ENCODE results near the gene NET1.

NET1 gene

GRCh38 chr10:5449227-5449626, 36.9 kb downstream of the NET1 start:
- Histone ChIP-seq H3K4me1 (ENCODE audit: insufficient read depth, low read length, severe bottlenecking) (peaks cover 21% of the 10 kb centered on the region), H3K4me3 (ENCODE audit: low read depth, low read length, poor library complexity, severe bottlenecking) (no peak overlapping the region), H3K9me3 (ENCODE audit: low read length) (no peaks in the 10 kb centered on the region), H3K36me3 (ENCODE audit: insufficient read depth, low read length) (peaks cover 27% of the 10 kb centered on the region), H4K20me1 (ENCODE audit: insufficient read depth, low read length) (no peaks in the 10 kb centered on the region), H3K79me2 (ENCODE audit: insufficient read depth, low read length) (no peaks in the 10 kb centered on the region), H3F3A (ENCODE audit: insufficient read depth, low read length) (peaks cover 4% of the 10 kb centered on the region; the same call in 1 of the 2 replicates), H3K9ac (ENCODE audit: low read length) (no peak overlapping the region), H3K9me2 (ENCODE audit: low read depth, low read length) (no peaks in the 10 kb centered on the region), H3K27me3 (ENCODE audit: insufficient read depth, low read length) (no peaks in the 10 kb centered on the region), H3K4me2 (ENCODE audit: low read length) (no peak overlapping the region), H3K27ac (ENCODE audit: low read depth, low read length, poor library complexity, severe bottlenecking) (no peak overlapping the region), H2AFZ (ENCODE audit: low read length) (no peak overlapping the region)
- TF ChIP-seq CTCF (IDR thresholded peaks at IDR 0.05; ENCODE audit: low read length) (no peak), EZH2 (IDR thresholded peaks at IDR 0.05; ENCODE audit: borderline replicate concordance, low read length) (no peak)

- Histone ChIP-seq H3K9me3 (ENCODE audit: low read length) (no peaks in the 10 kb centered on the region), H3K4me3 (ENCODE audit: low read depth, low read length, poor library complexity, severe bottlenecking) (no peak overlapping the region), H4K20me1 (ENCODE audit: insufficient read depth, low read length) (no peaks in the 10 kb centered on the region), H3K79me2 (ENCODE audit: insufficient read depth, low read length) (no peaks in the 10 kb centered on the region), H3K9ac (ENCODE audit: low read length) (no peak overlapping the region), H3K4me2 (ENCODE audit: low read length) (no peak overlapping the region), H2AFZ (ENCODE audit: low read length) (no peak overlapping the region), H3K36me3 (ENCODE audit: insufficient read depth, low read length) (peaks cover 32% of the 10 kb centered on the region), H3K9me2 (ENCODE audit: low read depth, low read length) (no peaks in the 10 kb centered on the region), H3K27me3 (ENCODE audit: insufficient read depth, low read length) (no peaks in the 10 kb centered on the region), H3F3A (ENCODE audit: insufficient read depth, low read length) (peaks cover 4% of the 10 kb centered on the region; the same call in 1 of the 2 replicates), H3K4me1 (ENCODE audit: insufficient read depth, low read length, severe bottlenecking) (peaks cover 21% of the 10 kb centered on the region), H3K27ac (ENCODE audit: low read depth, low read length, poor library complexity, severe bottlenecking) (no peak overlapping the region)
- TF ChIP-seq EZH2 (IDR thresholded peaks at IDR 0.05; ENCODE audit: borderline replicate concordance, low read length) (no peak), CTCF (IDR thresholded peaks at IDR 0.05; ENCODE audit: low read length) (no peak)
Measured at GRCh38 chr10:5449823-5450222, 37.5 kb downstream of the NET1 start.

- no peak overlapping the region for H2AFZ ChIP-seq (ENCODE audit: low read length)
- H3K4me3 ChIP-seq (ENCODE audit: low read depth, low read length, poor library complexity, severe bottlenecking), result no peak overlapping the region
- no peak overlapping the region for H3K4me2 ChIP-seq (ENCODE audit: low read length)
- TF ChIP-seq CTCF (IDR thresholded peaks at IDR 0.05; ENCODE audit: low read length) (no peak), EZH2 (IDR thresholded peaks at IDR 0.05; ENCODE audit: borderline replicate concordance, low read length) (no peak)
- no peak overlapping the region for H3K27ac ChIP-seq (ENCODE audit: low read depth, low read length, poor library complexity, severe bottlenecking)
- peaks cover 38% of the 10 kb centered on the region for H3K36me3 ChIP-seq (ENCODE audit: insufficient read depth, low read length)
- no peaks in the 10 kb centered on the region for H3F3A ChIP-seq (ENCODE audit: insufficient read depth, low read length)
- peaks cover 21% of the 10 kb centered on the region for H3K4me1 ChIP-seq (ENCODE audit: insufficient read depth, low read length, severe bottlenecking)
- no peaks in the 10 kb centered on the region for H4K20me1 ChIP-seq (ENCODE audit: insufficient read depth, low read length)
- H3K27me3 ChIP-seq (ENCODE audit: insufficient read depth, low read length), result no peaks in the 10 kb centered on the region
- no peak overlapping the region for H3K9ac ChIP-seq (ENCODE audit: low read length)
- no peaks in the 10 kb centered on the region for H3K9me2 ChIP-seq (ENCODE audit: low read depth, low read length)
- H3K9me3 ChIP-seq (ENCODE audit: low read length), result no peaks in the 10 kb centered on the region
- H3K79me2 ChIP-seq (ENCODE audit: insufficient read depth, low read length), result no peaks in the 10 kb centered on the region
Measured at GRCh38 chr10:5450605-5451384, 38.4 kb downstream of the NET1 start.

Data from OCI-LY1 (cell line).